Activated naive CD4-positive, alpha-beta T cell treated with anti-CD3 and anti-CD28 coated beads for 36 hours (primary cell): ENCODE measurements around the gene MARK3. TPM values are rescaled to one million over a fixed set of nuclear protein-coding genes. Genes with fewer than 3 reads are reported as not detected.

Experiments
- CTCF ChIA-PET: fragments of 350-600 bp; sonication (Branson Sonifier 250); formaldehyde crosslinking; loops from one replicate; lab custom pipeline; 2021; ENCODE audit warnings: antibody characterized with exemption; lab: Charles Lee
- DNase-seq: peaks from one replicate; pipeline ENCODE4 v3.0.0-alpha.2; 2020
- H3K27ac Mint-ChIP-seq: one replicate; pipeline ENCODE4 v1.8.0; 2021; ENCODE audit warnings: mild to moderate bottlenecking, mixed read lengths
- H3K27me3 Mint-ChIP-seq: one replicate; pipeline ENCODE4 v1.8.0; 2021; ENCODE audit warnings: low read depth, mixed read lengths
- H3K36me3 Mint-ChIP-seq: one replicate; pipeline ENCODE4 v1.8.0; 2021; ENCODE audit warnings: low read depth, mixed read lengths
- H3K4me1 Mint-ChIP-seq: one replicate; pipeline ENCODE4 v1.8.0; 2021; ENCODE audit warnings: low read depth, mixed read lengths
- H3K4me3 Mint-ChIP-seq: one replicate; pipeline ENCODE4 v1.8.0; 2021; ENCODE audit warnings: mild to moderate bottlenecking, moderate library complexity, mixed read lengths
- H3K9me3 Mint-ChIP-seq: one replicate; pipeline ENCODE4 v1.8.0; 2021; ENCODE audit warnings: mixed read lengths
- intact Hi-C: fragments of 100-400 bp; cut with micrococcal nuclease; formaldehyde crosslinking; loops from one replicate; pipeline ENCODE4 v1.15.1; 2023
- total RNA-seq, 2 experiments: library from RNA; stranded (reverse); gene quantifications; one replicate each; pipeline ENCODE4 v1.2.3, GENCODE V29; 2021

MARK3 gene
- total RNA-seq, 2 experiments from 2014 or later: 62.2 to 64.7 TPM

GRCh38 chr14:103533999-103534575 lies 148.9 kb downstream of the MARK3 start:
- CTCF ChIA-PET: interaction anchor here (1.0 to 2.0 kb wide), 2 partner anchors 13 to 15 kb away, joined by 3 to 10 read pairs; no protein-coding TSS in a partner anchor
- Mint-ChIP-seq H3K27ac (no peak overlapping the region), H3K4me3 (no peak overlapping the region), H3K36me3 (peaks cover 9% of the 10 kb centered on the region), H3K27me3 (no peaks in the 10 kb centered on the region), H3K4me1 (peaks cover 22% of the 10 kb centered on the region), H3K9me3 (no peaks in the 10 kb centered on the region)
- intact Hi-C loops: no loop called here
- DNase-seq: no peak

DNA sequence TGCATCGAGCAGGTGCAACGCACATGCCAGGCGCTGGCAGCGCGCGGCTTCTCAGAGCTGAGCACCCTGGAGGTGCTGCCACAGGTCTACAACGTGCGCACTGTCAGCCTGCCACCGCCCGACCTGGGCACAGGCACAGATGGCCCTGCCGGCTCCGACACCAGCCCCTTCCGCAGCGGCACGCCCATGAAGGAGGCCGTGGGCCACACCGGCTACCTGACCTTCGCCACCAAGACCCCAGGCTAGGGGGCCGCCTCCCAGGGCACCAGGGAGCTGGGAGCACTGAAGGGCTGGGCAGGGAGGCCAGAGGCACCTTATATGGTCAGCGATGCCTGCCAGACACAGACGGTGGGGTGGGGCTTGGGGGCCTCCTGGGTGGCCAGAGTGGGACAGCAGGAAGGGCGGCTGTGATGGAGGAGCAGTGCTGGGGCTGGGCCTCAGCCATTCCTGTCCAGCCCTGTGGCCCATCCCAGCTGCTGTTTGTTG lies 149.4 kb downstream of the MARK3 start:
- DNase-seq: no peak
- Mint-ChIP-seq H3K4me1 (peaks cover 21% of the 10 kb centered on the region), H3K27me3 (no peaks in the 10 kb centered on the region), H3K9me3 (no peaks in the 10 kb centered on the region), H3K27ac (no peak overlapping the region), H3K4me3 (no peak overlapping the region), H3K36me3 (peaks cover 7% of the 10 kb centered on the region)
- CTCF ChIA-PET: no interaction called here
- intact Hi-C loops: no loop called here

GRCh38 chr14:103535081-103535890 lies 150.1 kb downstream of the MARK3 start:
- Mint-ChIP-seq H3K4me3 (no peak overlapping the region), H3K27me3 (peaks cover under 1% of the 10 kb centered on the region), H3K27ac (no peak overlapping the region), H3K36me3 (peaks cover 6% of the 10 kb centered on the region), H3K4me1 (peaks cover 15% of the 10 kb centered on the region), H3K9me3 (no peaks in the 10 kb centered on the region)
- intact Hi-C loops: no loop called here
- CTCF ChIA-PET: no interaction called here
- no peak for DNase-seq

DNA sequence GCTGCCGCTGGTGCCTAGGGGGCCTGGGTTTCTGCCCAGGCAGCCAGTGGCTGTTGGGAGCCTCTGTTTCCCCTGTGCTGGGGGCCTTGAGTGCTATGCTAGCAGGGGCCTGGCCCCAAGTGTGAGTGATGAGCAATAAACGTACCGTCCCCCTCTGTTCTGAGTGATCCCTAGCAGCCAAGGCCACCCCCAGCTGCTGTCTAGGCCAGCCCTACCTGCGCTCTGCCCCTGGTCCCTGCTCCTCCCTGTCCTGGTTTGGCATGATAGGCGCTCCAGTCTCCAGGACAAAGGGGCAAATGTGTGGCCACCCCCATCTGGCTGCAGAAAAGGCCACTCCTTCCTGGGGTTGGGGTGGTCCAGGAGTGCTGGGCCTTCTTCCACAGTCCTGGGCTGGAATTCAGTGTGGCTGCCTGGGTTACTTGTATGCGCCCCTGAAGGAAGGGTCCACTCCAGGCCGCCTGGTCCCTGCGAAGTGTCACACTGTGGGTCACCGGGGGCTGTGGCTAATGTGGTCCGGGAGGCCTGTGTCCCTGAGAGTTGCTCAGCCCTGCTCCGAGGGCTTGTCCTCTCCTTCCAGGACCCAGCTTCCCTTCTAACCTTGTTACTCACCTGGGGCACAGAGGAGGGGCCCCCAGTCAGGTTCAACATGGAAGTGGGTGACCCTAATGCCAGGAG lies 150.8 kb downstream of the MARK3 start:
- Mint-ChIP-seq H3K4me3 (no peak overlapping the region), H3K4me1 (peaks cover 7% of the 10 kb centered on the region), H3K36me3 (peaks cover 5% of the 10 kb centered on the region), H3K27ac (no peak overlapping the region), H3K9me3 (no peaks in the 10 kb centered on the region), H3K27me3 (peaks cover 2% of the 10 kb centered on the region)
- intact Hi-C loops: no loop called here
- CTCF ChIA-PET: no interaction called here
- no peak for DNase-seq

- no peak overlapping the region for H3K4me3 Mint-ChIP-seq
- CTCF ChIA-PET: interaction anchor here (1.0 kb wide), 1 partner anchor 18 kb away, joined by 3 read pairs; no protein-coding TSS in a partner anchor
- H3K36me3 Mint-ChIP-seq: peaks cover 2% of the 10 kb centered on the region
- peaks cover 2% of the 10 kb centered on the region for H3K27me3 Mint-ChIP-seq
- H3K9me3 Mint-ChIP-seq: no peaks in the 10 kb centered on the region
- DNase-seq: no peak
- intact Hi-C loops: no loop called here
- H3K27ac Mint-ChIP-seq: no peak overlapping the region
- H3K4me1 Mint-ChIP-seq: peaks cover under 1% of the 10 kb centered on the region
Measured at GRCh38 chr14:103536693-103537092, 151.5 kb downstream of the MARK3 start.

DNA sequence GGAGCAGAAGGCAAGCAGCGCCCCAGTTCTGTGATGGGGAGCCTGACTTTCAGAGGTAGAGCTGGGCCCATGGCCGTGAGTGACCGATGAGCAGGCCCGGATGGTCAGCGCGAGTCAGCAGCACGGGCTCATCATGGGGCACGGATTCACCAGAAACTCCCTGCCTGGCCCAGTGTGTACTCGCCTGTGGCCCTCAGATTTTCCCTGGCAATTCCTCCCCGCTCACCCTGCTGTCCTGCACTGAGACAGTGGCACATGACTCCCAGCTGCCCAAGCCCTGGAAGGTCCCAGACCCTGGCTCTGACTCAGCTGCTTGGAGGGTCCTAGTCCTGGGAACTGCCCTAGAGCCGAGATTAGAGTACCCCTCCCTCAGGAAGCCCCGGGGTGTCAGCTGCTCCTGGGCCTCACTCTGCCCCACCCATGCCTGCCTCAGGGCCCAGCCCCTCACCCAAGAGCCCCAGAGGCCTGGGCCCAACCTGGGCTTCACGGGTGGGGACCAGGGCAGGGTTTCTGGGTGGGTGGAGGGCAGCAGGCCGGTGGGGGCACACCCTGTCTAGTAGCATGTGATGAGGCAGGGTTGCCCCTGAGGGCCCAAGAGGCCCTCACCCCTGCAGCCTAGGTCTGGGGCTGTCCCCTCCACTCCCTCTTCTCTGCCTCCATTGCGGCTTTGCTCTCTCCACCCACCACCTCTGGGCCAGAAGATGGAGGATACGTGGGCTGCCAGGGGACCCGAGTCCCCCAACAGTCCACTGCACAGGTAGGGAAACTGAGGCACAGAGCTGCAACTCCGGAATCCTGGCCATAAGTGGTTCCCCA lies 152.2 kb downstream of the MARK3 start:
- peaks cover 2% of the 10 kb centered on the region for H3K36me3 Mint-ChIP-seq
- no peak overlapping the region for H3K4me3 Mint-ChIP-seq
- no peak for DNase-seq
- no peaks in the 10 kb centered on the region for H3K9me3 Mint-ChIP-seq
- H3K4me1 Mint-ChIP-seq: no peaks in the 10 kb centered on the region
- peaks cover 2% of the 10 kb centered on the region for H3K27me3 Mint-ChIP-seq
- H3K27ac Mint-ChIP-seq: no peak overlapping the region
- intact Hi-C loops: no loop called here
- CTCF ChIA-PET: interaction anchor here (1.0 kb wide), 1 partner anchor 18 kb away, joined by 3 read pairs; no protein-coding TSS in a partner anchor

DNA sequence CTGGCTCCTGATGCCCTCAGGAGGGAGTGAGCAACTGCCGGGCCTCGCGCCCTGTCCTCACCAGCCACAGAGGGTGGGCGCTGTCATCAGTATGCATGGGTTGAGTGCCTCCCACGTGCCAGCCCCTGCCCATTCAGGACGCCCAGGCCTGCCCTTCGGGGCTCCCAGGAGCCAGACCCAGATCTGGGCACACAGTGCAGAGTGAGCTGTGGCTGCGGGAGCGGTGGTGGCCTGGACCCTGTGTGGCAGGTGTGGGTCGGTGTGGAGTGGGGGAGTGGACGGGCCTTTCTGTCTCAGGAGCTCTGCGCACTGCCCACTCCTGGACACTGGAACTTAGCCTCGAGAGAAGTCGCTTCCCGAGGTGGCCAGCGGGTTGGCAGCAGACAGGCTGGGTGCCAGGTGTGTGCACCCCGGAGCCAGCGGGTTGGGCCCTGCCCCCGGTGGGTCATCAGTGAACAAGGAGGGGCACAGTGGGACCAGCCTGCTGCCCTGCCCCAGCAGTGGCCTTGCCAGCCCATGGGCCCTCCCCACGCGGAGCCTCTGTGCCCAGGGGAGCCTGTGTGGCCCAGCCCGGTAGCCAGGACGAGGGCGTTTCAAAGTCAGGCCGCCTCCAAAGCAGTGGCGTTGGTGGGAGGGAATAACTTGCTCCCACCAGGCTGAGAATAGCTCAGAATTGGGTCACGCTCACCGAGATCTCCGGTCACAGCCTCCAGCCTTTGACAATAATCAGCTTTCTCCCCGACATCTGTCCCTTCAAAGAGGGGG lies 153.3 kb downstream of the MARK3 start:
- DNase-seq: no peak
- Mint-ChIP-seq H3K4me3 (no peak overlapping the region), H3K36me3 (peaks cover 2% of the 10 kb centered on the region), H3K27ac (no peak overlapping the region), H3K27me3 (peaks cover 2% of the 10 kb centered on the region), H3K9me3 (no peaks in the 10 kb centered on the region), H3K4me1 (no peaks in the 10 kb centered on the region)
- CTCF ChIA-PET: no interaction called here
- intact Hi-C loops: no loop called here

DNA sequence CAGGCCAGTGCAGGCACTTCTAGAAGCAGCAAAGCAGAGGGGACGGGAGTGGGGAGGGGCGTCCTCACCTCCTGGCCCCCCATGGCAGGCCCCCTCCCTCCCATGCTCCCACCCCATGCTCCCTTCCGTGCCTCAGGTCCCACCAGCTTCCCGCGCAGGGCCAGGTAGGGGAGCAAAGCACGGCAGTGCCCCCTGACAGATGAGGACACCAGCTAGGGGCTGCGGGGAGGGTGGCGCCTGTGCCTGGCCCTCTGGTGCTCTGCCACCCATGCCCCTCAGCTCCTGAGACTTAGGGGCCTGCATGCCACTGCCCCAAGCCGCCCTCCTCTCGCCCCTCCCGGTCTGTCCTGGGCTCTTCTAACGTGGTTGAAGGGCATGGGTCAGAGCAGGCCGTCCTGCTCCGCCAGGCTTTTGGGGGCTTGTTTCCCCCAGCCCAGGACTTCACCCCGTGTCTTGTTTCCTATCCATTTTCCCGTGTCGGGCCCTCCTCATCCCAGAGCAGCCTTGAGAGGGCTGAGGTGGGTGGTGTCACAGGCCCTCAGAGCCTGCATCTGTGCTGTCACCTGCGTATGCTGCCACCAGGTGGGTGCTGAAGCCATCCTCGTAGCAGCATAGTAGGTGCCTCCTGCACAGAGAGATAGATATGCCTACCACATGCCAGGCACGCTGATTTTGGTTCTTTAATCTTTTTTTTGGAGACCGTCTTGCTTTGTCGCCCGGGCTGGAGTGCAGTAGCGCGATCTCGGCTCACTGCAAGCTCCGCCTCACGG lies 154.0 kb downstream of the MARK3 start:
- Mint-ChIP-seq H3K27me3 (peaks cover 2% of the 10 kb centered on the region), H3K27ac (no peak overlapping the region), H3K9me3 (no peaks in the 10 kb centered on the region), H3K4me3 (no peak overlapping the region), H3K36me3 (peaks cover 2% of the 10 kb centered on the region), H3K4me1 (no peaks in the 10 kb centered on the region)
- intact Hi-C loops: no loop called here
- CTCF ChIA-PET: no interaction called here
- DNase-seq: no peak

DNA sequence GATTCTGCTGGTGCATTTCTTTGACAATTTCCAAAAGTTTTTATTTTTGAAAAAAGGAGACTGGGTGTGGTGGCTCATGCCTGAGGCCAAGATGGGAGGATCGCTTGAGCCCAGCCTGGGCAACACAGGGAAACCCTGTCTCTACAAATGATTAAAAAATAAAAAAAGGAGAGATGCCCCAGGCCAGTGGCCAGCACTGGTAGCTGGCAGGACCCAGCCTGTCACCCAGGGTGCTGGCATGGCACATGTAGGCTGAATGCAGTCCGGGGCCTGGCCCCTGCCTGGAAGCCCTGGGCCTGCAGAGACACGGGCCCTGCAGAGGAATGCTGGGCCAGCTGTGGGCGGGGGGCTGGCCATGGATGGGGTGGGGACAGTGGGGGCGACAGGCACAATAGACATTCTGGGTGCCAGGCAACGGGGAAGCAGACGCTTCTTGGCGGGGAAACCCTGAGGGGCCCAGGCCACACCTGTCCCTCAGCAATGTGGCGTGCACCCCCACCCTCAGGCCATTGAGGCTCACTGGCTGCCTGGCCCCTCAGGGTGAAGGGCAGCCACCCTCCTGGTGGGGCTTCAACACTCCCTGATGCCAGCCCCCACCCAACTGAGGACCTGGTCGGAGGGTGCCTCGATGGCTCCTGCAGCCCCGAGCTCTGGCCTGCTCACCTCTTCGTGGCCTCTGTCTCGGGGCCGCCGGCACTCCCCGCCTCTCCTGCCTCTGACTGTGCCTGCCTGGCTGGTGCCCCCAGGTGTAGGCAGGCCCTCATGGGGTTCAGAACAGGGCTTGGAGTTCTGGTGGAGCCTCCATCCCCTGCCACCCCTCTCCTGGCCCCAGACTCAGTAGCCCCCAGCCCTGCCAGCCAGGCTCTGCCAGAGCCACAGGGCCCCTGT lies 155.8 kb downstream of the MARK3 start:
- Mint-ChIP-seq H3K27me3 (peaks cover 2% of the 10 kb centered on the region), H3K4me3 (no peak overlapping the region), H3K27ac (no peak overlapping the region), H3K36me3 (peaks cover 2% of the 10 kb centered on the region), H3K4me1 (no peaks in the 10 kb centered on the region), H3K9me3 (no peaks in the 10 kb centered on the region)
- intact Hi-C loops: no loop called here
- no peak for DNase-seq
- CTCF ChIA-PET: interaction anchor here (1.6 kb wide), 1 partner anchor 23 kb away, joined by 4 read pairs; no protein-coding TSS in a partner anchor
